ENCODE results near the gene LETM1.

The LETM1 gene

GRCh38 chr4:1871471-1872021 lies 15.6 kb upstream of the LETM1 start:
- DNase-seq, result peak; percentile 56

- DNase-seq, result peak; percentile 92
Observed at GRCh38 chr4:1870578-1871443, 14.9 kb upstream of the LETM1 start, which contains the start of gene NSD2. Gene NSD2 (plus strand): TSS chr4:1871393. CDS start chr4:1900655, 29,262 bp downstream.

GRCh38 chr4:1870328-1870577 lies 14.3 kb upstream of the LETM1 start:
- peak; percentile 90 for DNase-seq

- DNase-seq, result no peak
Observed at GRCh38 chr4:1869530-1870327, 13.8 kb upstream of the LETM1 start.

GRCh38 chr4:1868912-1869311 lies 13.0 kb upstream of the LETM1 start:
- DNase-seq, result no peak

- DNase-seq, result no peak
Observed at GRCh38 chr4:1868293-1868692, 12.3 kb upstream of the LETM1 start.

GRCh38 chr4:1866189-1866661 lies 10.3 kb upstream of the LETM1 start:
- no peak for DNase-seq

GRCh38 chr4:1864076-1865008 lies 8.4 kb upstream of the LETM1 start:
- DNase-seq, result no peak

- DNase-seq, result no peak
Observed at GRCh38 chr4:1863297-1864033, 7.5 kb upstream of the LETM1 start.

- no peak for DNase-seq
Observed at GRCh38 chr4:1862961-1863296, 7.0 kb upstream of the LETM1 start.

- no peak for DNase-seq
Observed at GRCh38 chr4:1862055-1862911, 6.3 kb upstream of the LETM1 start.

- no peak for DNase-seq
Observed at GRCh38 chr4:1859389-1859753, 3.4 kb upstream of the LETM1 start.

- no peak for DNase-seq
Observed at GRCh38 chr4:1857931-1858330, 2.0 kb upstream of the LETM1 start.

GRCh38 chr4:1856943-1857699 lies 1.2 kb upstream of the LETM1 start:
- DNase-seq, result peak; percentile 53

GRCh38 chr4:1855333-1856070 lies 454 bp downstream of the LETM1 start:
- peak; percentile 46 for DNase-seq

- DNase-seq, result no peak
Observed at GRCh38 chr4:1854752-1855151, 1.2 kb downstream of the LETM1 start.

GRCh38 chr4:1852904-1853623 lies 2.9 kb downstream of the LETM1 start:
- DNase-seq, result no peak

- DNase-seq, result no peak
Observed at GRCh38 chr4:1851575-1852410, 4.2 kb downstream of the LETM1 start.

All from femur (tissue), 1 donor.